Measurements from ENCODE around the gene USB1.

USB1 gene

GRCh38 chr16:58035356-58036170, 34.4 kb downstream of the USB1 start:
- DNase-seq: no peak

- no peak for DNase-seq
Observed at GRCh38 chr16:58036943-58037342, 35.7 kb downstream of the USB1 start.

- DNase-seq: no peak
Observed at GRCh38 chr16:58037365-58038057, 36.3 kb downstream of the USB1 start.

- no peak for DNase-seq
Observed at GRCh38 chr16:58038219-58038641, 37.0 kb downstream of the USB1 start.

- no peak for DNase-seq
Observed at GRCh38 chr16:58039829-58040495, 38.8 kb downstream of the USB1 start.

GRCh38 chr16:58040496-58040846, 39.3 kb downstream of the USB1 start:
- no peak for DNase-seq

GRCh38 chr16:58040945-58041627, 39.9 kb downstream of the USB1 start:
- no peak for DNase-seq

- no peak for DNase-seq
Observed at GRCh38 chr16:58041628-58041955, 40.4 kb downstream of the USB1 start.

- no peak for DNase-seq
Observed at GRCh38 chr16:58042001-58042885, 41.0 kb downstream of the USB1 start.

GRCh38 chr16:58042886-58043515, 41.8 kb downstream of the USB1 start:
- DNase-seq: no peak

GRCh38 chr16:58043571-58044155, 42.5 kb downstream of the USB1 start:
- DNase-seq: no peak

- no peak for DNase-seq
Observed at GRCh38 chr16:58044266-58045019, 43.2 kb downstream of the USB1 start.

GRCh38 chr16:58045096-58045495, 43.9 kb downstream of the USB1 start:
- DNase-seq: no peak

GRCh38 chr16:58046054-58046881, 45.1 kb downstream of the USB1 start:
- DNase-seq: no peak

GRCh38 chr16:58046936-58047335, 45.7 kb downstream of the USB1 start:
- DNase-seq: no peak

- DNase-seq: no peak
Observed at GRCh38 chr16:58047557-58048348, 46.5 kb downstream of the USB1 start.

- DNase-seq: no peak
Observed at GRCh38 chr16:58048494-58049231, 47.5 kb downstream of the USB1 start.

Data from activated CD4-positive, alpha-beta T cell treated with anti-CD3 and anti-CD28 coated beads, Interleukin-2, amount 50 U/mL, for 4 hours (primary cell).